NCI-H774 (cell line): ENCODE data around the gene PATL2.
"Not testable (repeated sequence)": the region's sequence is repeated elsewhere in the genome, so short reads cannot be mapped to it uniquely, and the experiment has no call there.

Experiments
- DNase-seq: peaks from one replicate; lab custom pipeline; 2025; lab: John Stamatoyannopoulos, UW

Gene PATL2

DNA sequence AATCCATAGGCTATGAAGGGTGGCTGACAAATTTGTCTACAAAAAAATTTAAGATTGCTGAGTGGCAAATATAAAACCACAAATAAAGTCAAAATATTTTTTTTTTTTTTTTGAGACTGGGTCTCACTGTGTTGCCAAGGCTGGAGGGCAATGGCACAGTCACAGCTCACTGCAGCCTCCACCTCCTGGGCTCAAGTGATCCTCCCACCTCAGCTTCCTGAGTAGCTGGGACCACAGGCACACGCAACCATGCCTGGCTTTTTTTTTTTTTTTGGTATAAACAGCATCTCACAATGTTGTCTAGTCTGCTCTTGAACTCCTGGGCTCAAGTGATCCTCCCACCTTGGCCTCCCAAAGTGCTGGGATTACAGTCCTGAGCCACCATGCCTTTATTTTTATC is 20.9 kb downstream of the PATL2 start:
- not testable (repeated sequence) for DNase-seq

DNA sequence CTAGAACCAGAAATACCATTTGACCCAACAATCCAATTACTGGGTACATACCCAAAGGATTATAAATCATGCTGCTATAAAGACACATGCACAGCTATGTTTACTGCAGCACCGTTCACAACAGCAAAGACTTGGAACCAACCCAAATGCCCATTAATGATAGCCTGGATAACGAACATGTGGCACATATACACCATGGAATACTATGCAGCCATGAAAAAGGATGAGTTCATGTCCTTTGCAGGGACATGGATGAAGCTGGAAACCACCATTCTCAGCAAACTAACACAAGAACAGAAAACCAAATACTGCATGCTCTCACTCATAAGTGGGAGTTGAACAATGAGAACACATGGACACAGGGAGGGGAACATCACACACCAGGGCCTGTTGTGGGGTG is 21.8 kb downstream of the PATL2 start:
- DNase-seq: not testable (repeated sequence)

DNA sequence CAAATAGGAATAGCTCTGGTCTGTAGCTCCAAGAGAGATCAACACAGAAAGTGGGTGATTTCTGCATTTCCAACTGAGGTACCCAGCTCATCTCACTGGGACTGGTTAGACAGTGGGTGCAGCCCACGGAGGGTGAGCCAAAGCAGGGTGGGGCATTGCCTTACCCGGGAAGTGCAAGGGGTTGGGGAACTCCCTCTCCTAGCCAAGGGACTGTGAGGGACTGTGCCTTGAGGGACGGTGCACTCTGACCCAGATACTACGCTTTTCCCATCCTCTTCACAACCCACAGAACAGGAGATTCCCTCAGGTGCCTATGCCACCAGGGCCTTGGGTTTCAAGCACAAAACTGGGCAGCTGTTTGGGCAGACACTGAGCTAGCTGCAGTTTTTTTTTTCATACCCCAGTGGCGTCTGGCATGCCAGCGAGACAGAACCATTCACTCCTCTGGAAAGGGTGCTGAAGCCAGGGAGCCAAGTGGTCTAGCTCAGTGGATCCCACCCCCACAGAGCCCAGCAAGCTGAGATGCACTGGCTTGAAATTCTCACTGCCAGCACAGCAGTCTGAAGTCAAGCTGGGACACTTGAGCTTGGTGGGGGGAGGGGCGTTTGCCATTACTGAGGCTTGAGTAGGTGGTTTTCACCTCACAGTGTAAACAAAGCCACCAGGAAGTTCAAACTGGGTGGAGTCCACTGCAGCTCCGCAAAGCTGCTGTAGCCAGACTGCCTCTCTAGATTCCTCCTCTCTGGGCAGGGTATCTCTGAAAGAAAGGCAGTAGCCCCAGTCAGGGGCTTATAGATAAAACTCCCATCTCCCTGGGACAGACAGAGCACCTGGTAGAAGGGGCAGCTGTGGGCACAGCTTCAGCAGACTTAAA is 28.1 kb downstream of the PATL2 start:
- peak; percentile 66 for DNase-seq

DNA sequence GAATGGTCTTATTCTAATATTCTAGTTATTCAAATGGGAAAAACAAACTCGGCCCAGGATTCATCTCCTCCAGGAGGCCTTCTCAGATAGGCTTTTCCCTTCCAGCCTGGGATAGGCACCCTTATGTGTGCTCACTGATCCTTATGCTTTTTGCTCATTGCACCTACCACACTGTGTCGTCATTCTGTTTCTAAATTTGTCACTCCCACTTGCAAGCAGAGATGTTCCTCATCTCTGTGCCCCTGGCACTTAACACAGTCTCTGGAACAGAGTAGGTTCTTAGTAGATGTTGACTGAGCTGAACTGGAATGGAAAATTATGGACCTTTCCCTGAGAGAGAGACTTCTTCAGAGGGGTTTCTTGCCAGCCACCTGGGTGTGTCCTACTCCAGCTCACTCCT is 28.9 kb downstream of the PATL2 start:
- no peak for DNase-seq

DNA sequence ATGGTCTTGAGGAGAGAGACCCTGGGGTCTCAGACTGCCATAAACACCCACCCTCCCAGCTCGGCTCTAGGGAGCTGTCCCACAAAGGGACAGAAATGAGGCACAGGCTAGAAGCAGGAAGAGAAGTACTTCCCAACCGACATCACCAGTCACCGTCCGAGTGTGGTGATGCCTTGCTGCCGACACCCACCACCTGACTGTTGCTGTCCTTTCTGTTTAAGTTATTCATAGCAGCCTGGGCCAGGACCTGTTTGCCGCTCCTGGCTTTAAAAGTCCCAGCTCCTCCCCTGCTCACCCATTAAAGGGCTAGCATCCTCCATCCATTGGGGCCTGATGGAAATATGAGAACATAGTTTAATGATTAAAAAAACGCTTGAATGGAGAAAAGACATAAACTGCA is 34.4 kb downstream of the PATL2 start:
- no peak for DNase-seq

DNA sequence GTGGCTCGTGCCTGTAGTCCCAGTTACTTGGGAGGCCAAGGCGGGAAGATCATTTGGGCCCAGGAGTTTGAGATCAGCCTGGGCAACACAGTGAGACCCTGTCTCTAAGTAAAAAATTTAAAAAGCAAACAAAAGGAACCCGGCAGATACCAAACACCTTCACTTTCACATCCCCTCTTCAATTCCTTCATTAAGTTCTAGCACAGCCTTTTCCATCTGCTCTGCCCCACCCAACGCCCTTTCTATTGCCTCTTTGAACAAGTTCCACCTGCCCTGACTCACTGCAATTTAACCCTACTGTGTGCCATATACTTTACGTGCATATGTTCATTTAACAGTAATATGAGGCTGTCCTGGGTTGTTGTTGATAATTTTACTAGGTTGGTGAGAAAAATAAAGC is 35.2 kb downstream of the PATL2 start:
- DNase-seq: no peak

DNA sequence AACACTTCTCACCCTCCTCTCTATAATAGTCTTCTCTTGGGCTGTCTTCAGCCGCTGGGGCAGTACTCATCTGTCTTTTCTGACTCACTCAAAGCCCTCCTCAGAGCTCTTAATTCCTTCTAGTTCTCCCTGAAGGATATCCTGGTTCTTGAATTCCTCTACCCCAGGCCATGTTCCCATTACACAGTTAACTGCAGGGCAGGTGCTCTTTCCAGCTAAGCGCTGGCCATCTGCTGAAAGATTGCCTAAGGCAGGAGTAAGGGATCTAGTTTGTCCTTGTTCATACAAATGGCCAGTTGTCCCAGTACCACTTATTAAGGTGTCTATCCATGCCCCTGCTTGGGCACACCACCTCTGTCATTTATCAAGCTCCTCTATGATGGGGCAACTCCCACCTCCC is 37.5 kb downstream of the PATL2 start:
- DNase-seq: no peak

DNA sequence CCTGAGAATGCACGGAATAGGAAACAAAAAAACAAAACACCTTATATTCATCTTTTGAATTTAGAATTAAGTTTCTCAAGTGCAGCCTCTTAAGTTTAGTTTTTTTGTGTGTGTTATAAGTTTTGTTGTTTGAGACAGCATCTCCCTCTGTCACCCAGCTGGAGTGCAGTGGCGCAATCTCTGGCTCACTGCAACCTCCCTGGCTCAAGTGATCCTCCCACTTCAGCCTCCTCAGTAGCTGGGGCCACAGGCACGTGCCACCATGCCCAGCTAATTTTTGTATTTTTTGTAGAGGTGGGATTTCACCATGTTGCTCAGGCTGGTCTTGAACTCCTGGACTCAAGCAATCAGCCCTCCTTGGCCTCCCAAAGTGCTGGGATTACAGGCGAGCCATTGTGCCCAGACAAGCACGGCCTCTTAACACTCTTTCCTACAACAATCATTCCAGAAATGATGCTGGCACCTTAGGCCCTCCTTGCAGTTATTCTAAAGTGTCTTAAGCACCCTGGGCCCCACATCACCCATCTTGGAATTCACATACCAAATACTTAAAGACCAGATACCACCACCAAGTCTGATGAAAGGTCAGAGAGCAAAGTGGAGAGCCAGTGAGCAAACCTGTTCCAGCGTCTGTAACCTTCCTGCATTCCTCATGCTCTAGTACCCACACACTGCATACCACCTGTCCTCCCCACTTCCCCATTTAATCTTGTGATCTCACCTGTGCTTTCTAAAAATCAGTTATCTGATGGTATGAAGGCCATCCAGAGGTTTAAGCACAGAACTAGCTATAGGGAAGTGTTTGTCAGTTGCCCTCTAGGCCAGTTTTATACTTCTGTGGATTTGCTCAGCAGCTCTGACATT is 40.8 kb downstream of the PATL2 start:
- no peak for DNase-seq

DNA sequence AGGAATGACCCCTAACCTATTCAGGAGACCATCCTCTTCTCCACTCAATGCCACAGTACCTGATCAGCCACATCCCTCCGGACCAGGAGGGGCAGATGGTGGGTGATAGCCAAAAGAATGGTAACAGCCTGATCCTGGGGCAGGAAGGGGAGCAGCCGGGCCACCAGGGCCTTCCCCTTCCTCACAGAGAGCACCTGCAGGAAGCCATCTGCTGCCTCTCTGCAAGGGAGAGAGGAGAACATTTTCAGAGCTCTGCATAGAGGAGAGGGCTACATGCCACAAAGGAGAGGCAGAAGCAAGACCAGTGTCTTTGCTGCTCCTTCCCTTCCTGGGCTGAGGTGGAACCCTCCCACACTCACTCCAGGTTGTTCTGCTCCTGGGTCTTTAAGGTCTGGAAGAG is 42.2 kb downstream of the PATL2 start:
- no peak for DNase-seq

DNA sequence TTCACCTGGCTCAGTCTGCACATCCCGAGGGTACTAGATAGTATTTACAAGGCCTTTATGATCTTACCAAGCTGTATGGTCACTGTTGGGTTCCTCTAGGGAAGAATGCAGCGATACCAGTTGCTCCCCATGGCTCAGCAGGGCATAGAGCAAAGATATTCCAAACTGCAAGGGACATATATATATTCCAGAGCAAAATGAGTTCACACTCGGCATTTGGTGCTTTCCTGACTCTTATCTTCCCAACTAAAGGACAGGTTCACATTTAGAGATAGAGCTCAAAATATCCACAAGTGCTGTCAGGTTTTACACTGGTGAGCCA is 44.1 kb downstream of the PATL2 start:
- DNase-seq: no peak

DNA sequence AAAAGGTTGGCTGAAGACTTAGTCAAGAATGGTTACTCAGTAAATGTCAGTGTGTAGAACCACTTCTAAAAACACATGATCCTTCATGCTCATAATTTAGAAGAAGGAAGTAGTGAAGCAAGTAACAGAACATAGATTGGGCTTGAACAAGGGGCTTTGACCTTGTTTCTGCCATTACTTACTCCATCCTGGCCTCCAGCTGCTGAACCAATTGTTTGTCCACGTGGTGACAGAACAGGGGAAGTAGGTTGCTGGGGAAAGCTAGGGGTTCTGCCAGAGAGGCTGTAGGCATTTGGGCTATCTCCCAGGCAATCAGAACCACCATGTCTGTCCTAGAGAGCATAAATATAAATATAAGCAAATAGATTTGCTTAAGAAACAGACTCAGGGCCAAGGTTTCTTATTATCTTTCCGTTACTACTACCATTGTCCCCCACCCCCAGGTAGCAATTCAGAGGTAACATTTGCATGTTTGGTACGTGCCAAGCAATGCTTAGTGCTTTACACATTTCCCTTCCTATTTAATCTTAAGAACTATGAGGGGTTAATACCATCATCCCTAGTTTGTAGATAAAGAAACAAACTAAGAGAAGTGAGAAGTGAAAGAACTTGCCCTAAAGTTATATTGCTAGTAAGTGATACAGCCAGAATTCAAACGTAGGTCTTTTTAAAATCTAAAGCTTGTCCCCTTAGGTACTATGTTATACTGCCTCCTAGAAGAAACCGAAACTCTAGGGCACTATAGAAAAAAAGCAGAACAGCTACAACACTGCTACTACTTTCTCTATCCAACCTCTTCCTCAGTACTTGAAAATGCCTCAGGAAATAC is 44.7 kb downstream of the PATL2 start:
- no peak for DNase-seq

DNA sequence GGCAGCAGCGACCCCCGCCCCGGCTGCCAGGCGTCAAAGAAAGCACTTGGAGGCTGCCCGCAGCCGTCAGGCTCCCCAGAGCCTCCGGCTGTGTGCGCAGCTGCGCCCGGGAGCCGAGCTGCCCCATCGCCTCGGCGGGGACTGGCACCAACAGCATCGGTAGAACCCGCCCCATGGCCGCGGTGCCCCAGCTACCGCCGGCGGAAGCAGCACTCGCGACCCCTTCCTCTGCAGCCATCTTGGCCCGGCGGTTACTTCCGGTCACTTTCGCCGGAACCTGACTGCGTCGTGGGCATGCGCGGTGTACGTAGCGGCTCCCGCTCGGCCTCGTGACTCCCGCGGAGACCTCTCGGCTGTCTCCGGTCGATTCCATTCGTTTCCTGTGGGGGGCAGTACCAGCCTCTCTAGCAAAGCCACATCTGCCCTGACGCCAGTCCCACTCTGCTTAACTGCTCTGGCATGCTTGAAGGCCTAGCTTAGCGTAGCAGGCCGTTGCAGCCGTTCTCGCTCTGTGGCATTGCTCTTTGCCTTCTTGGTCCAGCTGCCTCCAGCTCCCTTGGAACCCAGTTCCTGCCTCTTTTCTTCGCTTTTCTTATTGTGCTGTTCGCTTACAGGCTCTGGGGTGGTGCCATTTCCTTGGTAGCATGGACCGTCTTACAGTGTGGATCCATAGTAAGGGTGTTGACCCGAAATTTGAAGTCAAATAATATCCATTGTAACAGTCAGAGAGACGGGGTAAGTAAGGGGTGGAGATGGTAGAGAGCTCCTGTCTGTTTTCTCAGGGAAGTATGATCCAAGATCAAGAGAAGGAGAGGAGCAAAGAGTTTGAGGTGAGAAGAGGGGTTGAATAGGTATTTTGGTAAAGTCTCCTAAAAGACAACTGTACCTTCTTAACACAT is 47.5 kb downstream of the PATL2 start, which contains the start of gene SPG11:
Gene SPG11 (minus strand): TSS at position 253 of the 899 bp plus-strand sequence. CDS start 15 bp downstream, at position 238.
- DNase-seq: peak; percentile 97

DNA sequence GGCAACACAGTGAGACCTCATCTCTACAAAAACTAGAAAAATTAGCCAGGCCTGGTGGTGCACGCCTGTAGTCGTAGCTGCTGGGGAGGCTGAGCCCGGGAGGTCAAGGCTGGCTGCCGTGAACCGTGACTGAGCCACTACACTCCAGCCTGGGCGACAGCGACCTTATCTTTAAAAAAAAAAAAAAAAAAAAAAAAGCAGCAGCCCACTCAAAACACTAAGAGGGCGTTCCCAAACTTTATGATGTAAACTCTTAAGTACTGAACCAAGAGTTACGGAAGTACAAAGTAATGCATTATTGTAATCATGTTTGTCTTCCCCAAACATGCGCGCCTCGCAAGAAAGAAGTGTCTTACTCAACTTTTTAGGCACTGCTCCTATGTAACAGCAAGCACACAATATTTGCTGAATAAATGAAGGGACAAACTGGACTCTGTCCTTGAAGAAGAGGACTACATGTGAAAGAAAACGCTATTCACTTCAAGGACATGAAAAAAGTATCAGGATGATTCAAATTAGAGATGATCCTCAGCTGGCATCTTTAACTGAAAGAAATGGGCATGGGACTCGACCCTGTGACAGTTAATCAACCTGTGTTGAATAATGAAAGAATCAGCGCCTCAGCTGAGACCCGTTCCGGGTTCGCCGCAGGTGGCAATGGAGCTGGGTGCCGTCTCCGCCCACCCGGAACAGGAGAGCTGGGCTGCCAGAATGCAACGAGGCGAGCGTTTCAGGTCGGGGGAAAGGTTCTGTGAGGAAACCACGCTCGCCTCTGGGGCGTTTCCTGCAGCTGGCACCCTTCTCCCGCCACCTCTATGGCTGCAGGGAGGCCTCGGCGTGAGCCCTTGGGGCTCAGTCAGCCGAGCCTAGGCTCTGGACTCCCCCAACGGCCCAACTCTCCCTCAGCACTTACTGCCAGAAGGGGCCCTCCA is 48.4 kb downstream of the PATL2 start:
- peak; percentile 52 for DNase-seq

DNA sequence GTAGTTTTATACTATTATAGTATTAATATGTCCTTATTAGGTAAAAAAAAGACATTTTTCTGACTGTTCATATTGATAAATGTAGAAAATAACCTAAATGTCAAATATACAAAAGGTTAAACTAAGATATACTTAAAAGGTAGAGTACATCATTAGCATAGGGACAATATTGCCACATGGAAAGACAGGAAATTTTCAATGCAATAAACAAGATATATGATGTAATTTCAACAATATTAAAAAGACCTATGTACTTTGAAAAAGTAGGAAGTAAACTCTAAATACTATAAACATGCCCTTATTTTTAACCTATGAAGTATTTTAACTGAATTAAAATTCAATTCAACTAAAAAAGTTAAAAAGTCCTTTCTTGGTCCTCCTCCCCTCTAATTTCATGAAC is 49.5 kb downstream of the PATL2 start:
- DNase-seq: no peak

DNA sequence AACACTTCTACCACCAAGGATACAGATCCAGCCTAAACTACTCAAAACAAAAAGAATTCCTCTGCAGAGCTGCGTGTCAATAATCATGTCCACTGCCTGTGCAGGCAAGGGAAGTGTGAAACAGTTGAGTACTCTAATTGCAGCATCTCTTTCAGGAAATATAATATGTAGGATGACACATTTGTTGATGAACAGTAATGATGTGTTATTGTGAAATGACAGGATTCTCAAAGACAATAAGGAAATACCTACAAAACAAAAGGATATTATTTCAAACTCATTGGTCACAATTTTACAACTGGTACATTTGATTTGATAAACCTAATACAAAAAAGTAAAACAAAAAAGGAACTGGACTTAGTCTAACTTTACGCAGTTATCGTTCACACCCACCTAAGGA is 52.1 kb downstream of the PATL2 start:
- DNase-seq: no peak

DNA sequence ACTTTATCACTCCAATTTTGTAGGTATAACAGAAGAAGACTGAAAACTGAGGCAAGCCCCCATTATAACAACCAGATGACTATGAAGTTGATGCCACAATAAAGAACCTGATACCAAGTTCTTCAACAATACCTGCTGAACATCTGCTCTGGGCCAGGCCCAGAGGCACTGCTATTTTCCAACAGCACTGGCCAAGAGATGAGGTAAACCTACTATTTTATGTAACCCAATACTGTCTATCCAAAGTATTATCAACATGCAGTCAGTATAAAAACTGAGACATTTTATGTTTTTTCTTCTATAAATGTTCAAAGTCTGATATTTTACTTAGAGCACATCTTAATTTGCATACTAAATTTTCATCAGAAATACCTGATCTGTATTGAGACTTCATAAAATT is 53.7 kb downstream of the PATL2 start:
- DNase-seq: no peak

DNA sequence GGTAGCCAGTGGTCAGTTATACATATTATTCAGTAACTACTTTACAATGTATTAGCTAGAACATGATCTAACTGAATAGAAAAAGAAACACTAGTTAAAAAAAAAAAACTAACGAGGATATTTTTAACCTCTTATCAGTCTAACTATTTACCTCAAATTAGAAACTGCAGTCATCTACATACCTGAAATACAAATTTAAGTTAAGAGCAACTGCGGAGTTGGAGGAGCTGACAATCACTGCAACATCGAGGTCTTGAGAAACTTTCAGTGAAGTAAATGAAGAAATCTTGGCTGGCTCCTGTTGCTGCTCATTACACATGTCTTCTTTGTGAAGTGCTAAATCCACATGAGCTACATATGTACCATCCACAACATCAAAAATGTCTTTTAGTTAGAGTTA is 54.2 kb downstream of the PATL2 start:
- DNase-seq: no peak

DNA sequence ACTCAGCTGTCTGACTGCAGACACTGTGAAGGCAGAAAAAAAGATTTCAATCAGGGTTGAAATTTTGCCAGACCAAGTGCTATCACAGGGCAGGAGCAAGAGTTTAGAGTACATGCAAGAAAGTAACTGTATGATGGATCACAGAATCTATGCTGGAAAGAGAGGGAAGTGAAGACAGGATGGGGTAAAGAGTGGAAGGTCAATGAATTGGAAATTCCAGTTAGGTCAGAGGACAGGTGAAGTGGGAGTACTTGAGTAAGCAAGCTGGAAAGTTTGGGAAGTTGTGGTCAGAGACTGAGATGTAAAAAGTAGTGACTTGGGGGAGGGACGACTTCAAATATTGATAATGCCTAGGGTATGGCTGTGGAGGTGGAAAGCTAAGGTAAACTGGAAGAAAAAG is 54.8 kb downstream of the PATL2 start:
- no peak for DNase-seq

DNA sequence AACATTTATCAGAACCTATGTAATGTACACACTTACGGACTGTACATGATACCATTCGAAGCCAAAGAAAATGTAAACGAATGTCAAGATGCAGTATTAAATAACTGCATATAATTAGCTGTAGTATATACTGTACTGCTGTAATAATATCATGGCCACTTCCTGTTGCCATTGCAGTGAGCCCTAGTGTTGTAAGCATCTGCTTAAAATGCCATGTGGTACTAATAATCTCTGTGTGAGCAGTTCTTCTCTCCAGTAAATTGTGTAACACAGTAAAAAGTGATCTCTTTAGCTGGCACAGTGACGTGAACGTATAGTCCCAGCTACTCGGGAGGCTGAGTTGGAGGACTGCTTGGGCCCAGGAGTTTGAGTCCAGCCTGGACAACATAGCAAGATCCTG is 56.3 kb downstream of the PATL2 start:
- no peak for DNase-seq

DNA sequence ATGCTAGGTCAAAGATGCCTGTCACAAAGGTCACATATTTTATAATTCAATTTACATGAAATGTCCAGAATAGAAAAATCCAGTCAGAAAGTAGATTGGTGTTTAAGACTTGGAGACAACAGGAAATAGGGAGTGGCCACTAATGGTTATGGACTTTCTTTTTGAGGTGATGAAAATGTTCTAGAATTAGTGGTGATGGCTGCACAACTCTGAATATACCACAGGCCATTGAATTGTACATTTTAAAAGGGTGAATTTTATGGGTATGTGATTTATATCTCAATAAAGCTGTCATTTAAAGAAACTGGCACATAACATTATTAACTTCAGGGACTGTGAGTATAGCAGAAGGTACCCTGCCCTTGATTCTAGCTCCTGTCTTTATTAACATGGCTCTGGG is 63.5 kb downstream of the PATL2 start:
- DNase-seq: no peak
